ENCODE results near the gene SLC5A9. TPM values are rescaled to one million over a fixed set of nuclear protein-coding genes. Genes with fewer than 3 reads are reported as not detected.

The SLC5A9 gene
- total RNA-seq, 1 experiment from 2014 or later, result not detected

- ATAC-seq (no peak), DNase-seq (ENCODE audit: low read depth, low spot score) (no peak)
- no peaks in the 10 kb centered on the region for H3K36me3 ChIP-seq (ENCODE audit: control insufficient read depth in 1 of 2, insufficient read depth in 2 of 2, low read length in 2 of 2)
- H3K27me3 ChIP-seq (ENCODE audit: insufficient read depth, low read length), result no peaks in the 10 kb centered on the region
- BruUV-seq (replicated peaks), result no TSS peak
- no peaks in the 10 kb centered on the region for H3K9me2 ChIP-seq (ENCODE audit: insufficient read depth)
- no peaks in the 10 kb centered on the region for H3K9me3 ChIP-seq (ENCODE audit: control insufficient read depth in 1 of 2, insufficient read depth in 1 of 2, low read depth in 1 of 2, low read length in 2 of 2)
- no peak overlapping the region for H3K27ac ChIP-seq (ENCODE audit: low read depth, low read length)
- no peak overlapping the region for H2AFZ ChIP-seq (ENCODE audit: low read depth, low read length, poor library complexity, severe bottlenecking)
- H3K4me2 ChIP-seq (ENCODE audit: low read length), result no peak overlapping the region
- no peaks in the 10 kb centered on the region for H3K4me1 ChIP-seq (ENCODE audit: control insufficient read depth in 1 of 2, insufficient read depth in 2 of 2, low read length in 2 of 2)
- H3K79me2 ChIP-seq (ENCODE audit: insufficient read depth, low read length), result no peaks in the 10 kb centered on the region
- H4K20me1 ChIP-seq (ENCODE audit: insufficient read depth), result no peaks in the 10 kb centered on the region
- no peak for TF ChIP-seq YY1 (IDR thresholded peaks at IDR 0.05; ENCODE audit: extremely low read depth, insufficient replicate concordance, low read depth, low read length)
- no peak for TF ChIP-seq CBX3 (IDR thresholded peaks at IDR 0.05; ENCODE audit: low read depth)
- TF ChIP-seq JUND (IDR thresholded peaks at IDR 0.05), result no peak
- no peak for TF ChIP-seq REST (IDR thresholded peaks at IDR 0.05; ENCODE audit: low read depth)
- no peak for TF ChIP-seq ZNF274 (IDR thresholded peaks at IDR 0.05; ENCODE audit: low read depth, low read length)
- no peak for TF ChIP-seq EZH2 (IDR thresholded peaks at IDR 0.05)
- TF ChIP-seq FOSL1 (IDR thresholded peaks at IDR 0.05; ENCODE audit: low read depth), result no peak
- TF ChIP-seq TCF7L2 (IDR thresholded peaks at IDR 0.05; ENCODE audit: borderline replicate concordance, extremely low read depth, insufficient read depth, insufficient read length), result no peak
- no peak for TF ChIP-seq ELF1 (IDR thresholded peaks at IDR 0.05; ENCODE audit: borderline replicate concordance, low read depth)
- TF ChIP-seq RAD21 (IDR thresholded peaks at IDR 0.05; ENCODE audit: low read depth), result no peak
- TF ChIP-seq POLR2AphosphoS5 (IDR thresholded peaks at IDR 0.05; ENCODE audit: low read depth, low read length), result no peak
- no peak for TF ChIP-seq CTCF (IDR thresholded peaks at IDR 0.05 in 2 of 3, conservative IDR thresholded peaks at IDR 0.05 in 1 of 3; ENCODE audit: borderline replicate concordance in 1 of 3, insufficient read depth in 1 of 3, low read depth in 2 of 3, low read length in 2 of 3)
- TF ChIP-seq ZBTB33 (IDR thresholded peaks at IDR 0.05; ENCODE audit: extremely low read depth, insufficient replicate concordance, low read length), result no peak
- TF ChIP-seq SRF (IDR thresholded peaks at IDR 0.05; ENCODE audit: low read depth), result no peak
- TF ChIP-seq SIN3A (IDR thresholded peaks at IDR 0.05; ENCODE audit: low read depth), result no peak
- no peak for TF ChIP-seq ATF3 (IDR thresholded peaks at IDR 0.05)
- no peak for TF ChIP-seq POLR2A (IDR thresholded peaks at IDR 0.05; ENCODE audit: borderline replicate concordance, extremely low read depth, insufficient read depth, insufficient read length)
- TF ChIP-seq SP1 (IDR thresholded peaks at IDR 0.05; ENCODE audit: low read depth), result no peak
- no peak for TF ChIP-seq MAX (IDR thresholded peaks at IDR 0.05)
- ChIA-PET POLR2A (no interaction called here), CTCF (no interaction called here), RAD21 (ENCODE audit: low non-redundant PET in 1 of 2, low total read pairs in 2 of 2, uncharacterized antibody in 2 of 2, unreplicated experiment in 2 of 2) (no interaction called here)
- no peak overlapping the region for H3K4me3 ChIP-seq (replicated peaks in 1 of 2; ENCODE audit: low read depth in 1 of 2, low read length in 2 of 2)
- intact Hi-C loops (cut with micrococcal nuclease), result no loop called here
- no peak overlapping the region for H3K9ac ChIP-seq (ENCODE audit: low read length)
These were observed 2.3 kb downstream of the SLC5A9 start for GRCh38 chr1:48224791-48225190.

Data from HCT116 (cell line).